ENCODE measurements around the gene PRR20E.
"Not testable (repeated sequence)": the region's sequence is repeated elsewhere in the genome, so short reads cannot be mapped to it uniquely, and the experiment has no call there.

Gene PRR20E

DNA sequence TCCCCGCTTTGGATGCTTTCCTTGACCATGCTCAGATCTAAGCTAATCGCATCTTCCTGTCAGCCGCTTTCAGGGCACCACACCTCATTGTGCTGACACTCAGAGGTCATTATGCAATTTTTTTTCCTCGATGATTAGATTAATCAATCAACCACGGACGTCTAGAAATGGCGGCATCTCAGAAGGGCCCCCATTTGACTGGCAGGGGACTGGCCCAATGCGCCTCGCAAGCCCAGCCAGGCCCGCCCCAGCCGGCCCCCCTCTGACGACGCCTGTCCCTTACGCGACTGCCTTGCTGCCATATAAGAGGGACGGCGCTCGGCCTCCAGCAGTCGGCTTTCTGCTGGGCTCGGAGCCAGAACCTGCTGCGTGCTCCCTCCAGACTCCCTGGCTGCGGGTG is at the start of gene PRR20E:
PRR20E (plus strand) TSS at position 301 of the 400 bp plus-strand sequence. CDS start 387 bp downstream, outside the sequence.
- DNase-seq: not testable (repeated sequence)

DNA sequence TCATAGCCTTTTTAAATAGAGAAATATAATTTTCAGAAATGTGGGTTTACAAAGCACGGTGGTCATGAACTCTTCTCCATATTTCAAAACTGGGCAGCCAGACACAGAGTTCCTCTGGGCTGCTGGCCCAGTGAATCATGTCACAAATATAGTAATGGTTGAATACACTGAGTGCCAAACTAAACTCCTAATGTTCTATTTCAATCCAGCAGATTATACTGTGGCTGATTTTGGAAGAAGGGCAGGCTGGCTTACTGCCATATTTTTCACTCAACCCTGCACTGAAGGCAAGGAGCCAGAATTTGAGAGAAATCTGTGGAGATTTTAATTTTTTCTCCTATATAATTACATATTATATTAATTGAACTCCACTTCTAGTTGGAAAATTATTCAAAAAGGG is 43.3 kb upstream of the PRR20E start:
- DNase-seq: no peak

DNA sequence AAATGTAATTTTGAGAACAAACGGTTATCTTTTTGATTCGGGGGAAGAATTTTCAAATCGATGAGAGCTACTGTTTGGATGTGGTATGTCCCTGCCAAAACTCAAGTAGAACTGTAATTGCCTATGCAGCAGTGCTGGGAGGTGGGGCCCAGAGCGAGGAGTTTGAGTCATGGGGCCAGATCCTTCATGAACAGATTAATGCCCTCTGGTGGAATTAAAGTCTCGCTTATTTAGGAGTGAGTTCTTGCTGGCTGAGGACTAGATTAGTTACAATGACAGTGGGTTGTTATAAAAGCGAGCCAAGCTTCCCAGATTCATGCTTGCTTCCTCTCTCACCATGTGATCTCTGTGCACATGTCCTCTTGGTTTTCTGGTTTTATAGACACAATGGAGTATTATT is 38.1 kb upstream of the PRR20E start:
- no peak for DNase-seq

- DNase-seq: no peak
Observed at GRCh38 chr13:57136093-57136492, 30.9 kb upstream of the PRR20E start.

DNA sequence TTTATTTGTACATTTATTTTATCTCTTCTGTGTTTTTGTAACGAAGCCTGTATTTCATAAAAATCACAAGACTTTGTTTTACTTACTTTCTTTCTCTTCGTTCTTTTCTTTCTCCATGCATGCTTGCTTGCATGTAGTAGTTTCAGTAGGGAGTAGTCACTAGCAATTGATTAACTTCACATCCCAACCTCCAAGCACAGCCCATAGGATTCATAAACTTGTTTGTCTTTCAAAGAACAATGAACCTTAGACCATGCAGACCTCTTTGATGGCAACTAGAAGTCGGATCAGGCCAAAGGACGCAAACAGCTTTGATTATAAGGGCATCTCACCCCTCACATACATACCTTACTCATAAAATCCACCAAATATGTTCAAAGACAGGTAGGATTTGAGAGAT is 29.4 kb upstream of the PRR20E start:
- DNase-seq: no peak

DNA sequence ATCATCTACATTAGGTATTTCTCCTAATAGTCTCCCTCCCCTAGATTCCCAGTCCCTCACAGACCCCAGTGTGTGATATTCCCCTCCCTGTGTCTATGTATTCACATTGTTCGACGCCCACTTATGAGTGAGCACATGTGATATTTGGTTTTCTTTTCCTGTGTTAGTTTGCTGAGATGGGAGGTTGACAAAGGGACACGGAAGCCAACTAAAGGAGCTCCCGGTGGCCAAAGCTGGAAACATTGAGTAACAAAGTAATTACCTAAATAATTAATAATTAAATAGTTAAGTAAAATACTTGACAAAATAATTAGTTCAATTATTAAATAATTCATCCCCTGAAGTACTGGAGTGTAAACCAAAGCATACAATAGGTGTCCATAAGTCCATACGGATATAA is 28.0 kb upstream of the PRR20E start:
- DNase-seq: no peak

GRCh38 chr13:57139781-57140180 is 27.2 kb upstream of the PRR20E start:
- DNase-seq: not testable (repeated sequence)

- not testable (repeated sequence) for DNase-seq
Observed at GRCh38 chr13:57140235-57140968, 26.6 kb upstream of the PRR20E start, which contains the start of gene PRR20A. TSS of gene PRR20A (plus strand) at chr13:57140918. CDS start at chr13:57141305, 387 bp downstream.

DNA sequence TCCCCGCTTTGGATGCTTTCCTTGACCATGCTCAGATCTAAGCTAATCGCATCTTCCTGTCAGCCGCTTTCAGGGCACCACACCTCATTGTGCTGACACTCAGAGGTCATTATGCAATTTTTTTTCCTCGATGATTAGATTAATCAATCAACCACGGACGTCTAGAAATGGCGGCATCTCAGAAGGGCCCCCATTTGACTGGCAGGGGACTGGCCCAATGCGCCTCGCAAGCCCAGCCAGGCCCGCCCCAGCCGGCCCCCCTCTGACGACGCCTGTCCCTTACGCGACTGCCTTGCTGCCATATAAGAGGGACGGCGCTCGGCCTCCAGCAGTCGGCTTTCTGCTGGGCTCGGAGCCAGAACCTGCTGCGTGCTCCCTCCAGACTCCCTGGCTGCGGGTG is 19.8 kb upstream of the PRR20E start, which contains the start of gene PRR20B:
PRR20B (plus strand) TSS at position 301 of the 400 bp plus-strand sequence. CDS start 387 bp downstream, outside the sequence.
- DNase-seq: not testable (repeated sequence)

GRCh38 chr13:57148106-57148505 is 18.9 kb upstream of the PRR20E start:
- DNase-seq: not testable (repeated sequence)

DNA sequence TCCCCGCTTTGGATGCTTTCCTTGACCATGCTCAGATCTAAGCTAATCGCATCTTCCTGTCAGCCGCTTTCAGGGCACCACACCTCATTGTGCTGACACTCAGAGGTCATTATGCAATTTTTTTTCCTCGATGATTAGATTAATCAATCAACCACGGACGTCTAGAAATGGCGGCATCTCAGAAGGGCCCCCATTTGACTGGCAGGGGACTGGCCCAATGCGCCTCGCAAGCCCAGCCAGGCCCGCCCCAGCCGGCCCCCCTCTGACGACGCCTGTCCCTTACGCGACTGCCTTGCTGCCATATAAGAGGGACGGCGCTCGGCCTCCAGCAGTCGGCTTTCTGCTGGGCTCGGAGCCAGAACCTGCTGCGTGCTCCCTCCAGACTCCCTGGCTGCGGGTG is 13.2 kb upstream of the PRR20E start, which contains the start of gene PRR20C:
PRR20C (plus strand) TSS at position 301 of the 400 bp plus-strand sequence. CDS start 387 bp downstream, outside the sequence.
- not testable (repeated sequence) for DNase-seq

- DNase-seq: not testable (repeated sequence)
Observed at GRCh38 chr13:57160332-57160731, 6.7 kb upstream of the PRR20E start, which contains the start of gene PRR20D. TSS of gene PRR20D (plus strand) at chr13:57160632. CDS start at chr13:57161019, 387 bp downstream.

- DNase-seq: no peak
Observed at GRCh38 chr13:57191667-57192066, 24.7 kb downstream of the PRR20E start.

DNA sequence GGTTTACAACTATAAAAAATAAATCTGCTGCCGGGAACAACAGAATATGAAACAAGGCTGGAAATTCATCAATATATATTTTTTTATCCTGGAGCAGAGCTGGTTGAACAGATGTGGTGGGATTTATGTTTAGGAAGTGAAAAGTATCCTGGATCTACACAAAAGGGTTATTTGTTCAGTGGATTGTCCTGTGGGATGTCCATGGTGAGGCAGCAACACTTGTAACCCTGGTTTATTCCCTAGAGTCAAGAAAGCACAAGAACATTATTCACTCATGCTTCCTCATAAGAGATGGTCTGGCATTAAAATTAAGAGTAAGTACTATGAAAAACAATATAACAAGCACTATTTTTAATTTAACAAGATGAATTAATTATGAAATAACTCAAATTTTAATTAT is 46.0 kb downstream of the PRR20E start:
- no peak for DNase-seq

All from CD4-positive, alpha-beta T cell treated with Interleukin-1 beta for 1 hour (primary cell).